ENCODE measurements around the gene KIF12. TPM values are rescaled to one million over a fixed set of nuclear protein-coding genes. Genes with fewer than 3 reads are reported as not detected.
"Not testable (repeated sequence)": the region's sequence is repeated elsewhere in the genome, so short reads cannot be mapped to it uniquely, and the experiment has no call there.

The KIF12 gene
- total RNA-seq, 1 donor from 2014 or later: not detected

- H3K27me3 Mint-ChIP-seq: peaks cover 3% of the 10 kb centered on the region
Observed at GRCh38 chr9:114130141-114130540, 31.0 kb upstream of the KIF12 start.

GRCh38 chr9:114128759-114129158 is 29.7 kb upstream of the KIF12 start:
- H3K27me3 Mint-ChIP-seq; H3K27ac Mint-ChIP-seq; H3K4me3 Mint-ChIP-seq; H3K9me3 Mint-ChIP-seq; H3K4me1 Mint-ChIP-seq; DNase-seq; intact Hi-C loops (cut with micrococcal nuclease); H3K36me3 Mint-ChIP-seq (ENCODE audit: low read depth): not testable (repeated sequence)

More at GRCh38 chr9:114130141-114130540, 31.0 kb upstream of the KIF12 start:
- intact Hi-C loops (cut with micrococcal nuclease): no loop called here
- no peaks in the 10 kb centered on the region for H3K9me3 Mint-ChIP-seq
- DNase-seq: no peak
- no peaks in the 10 kb centered on the region for H3K4me1 Mint-ChIP-seq
- H3K27ac Mint-ChIP-seq: no peak overlapping the region
- H3K36me3 Mint-ChIP-seq (ENCODE audit: low read depth): no peaks in the 10 kb centered on the region
- H3K4me3 Mint-ChIP-seq: no peak overlapping the region

GRCh38 chr9:114126247-114127060 is 27.4 kb upstream of the KIF12 start:
- Mint-ChIP-seq H3K4me1 (no peaks in the 10 kb centered on the region), H3K9me3 (no peaks in the 10 kb centered on the region), H3K4me3 (no peak overlapping the region), H3K27me3 (peaks cover 4% of the 10 kb centered on the region), H3K36me3 (ENCODE audit: low read depth) (no peaks in the 10 kb centered on the region), H3K27ac (no peak overlapping the region)
- no peak for DNase-seq
- intact Hi-C loops (cut with micrococcal nuclease): no loop called here

- intact Hi-C loops (cut with micrococcal nuclease): no loop called here
- Mint-ChIP-seq H3K27me3 (peaks cover 4% of the 10 kb centered on the region), H3K9me3 (no peaks in the 10 kb centered on the region), H3K27ac (no peak overlapping the region), H3K4me1 (no peaks in the 10 kb centered on the region), H3K4me3 (no peak overlapping the region), H3K36me3 (ENCODE audit: low read depth) (no peaks in the 10 kb centered on the region)
- DNase-seq: no peak
Observed at GRCh38 chr9:114125476-114126013, 26.5 kb upstream of the KIF12 start.

GRCh38 chr9:114124666-114125475 is 25.8 kb upstream of the KIF12 start:
- Mint-ChIP-seq H3K36me3 (ENCODE audit: low read depth) (no peaks in the 10 kb centered on the region), H3K4me3 (no peak overlapping the region), H3K4me1 (no peaks in the 10 kb centered on the region), H3K27me3 (peaks cover 2% of the 10 kb centered on the region), H3K27ac (no peak overlapping the region), H3K9me3 (no peaks in the 10 kb centered on the region)
- intact Hi-C loops (cut with micrococcal nuclease): no loop called here
- no peak for DNase-seq

GRCh38 chr9:114124138-114124537 is 25.0 kb upstream of the KIF12 start:
- no peak overlapping the region for H3K4me3 Mint-ChIP-seq
- H3K27me3 Mint-ChIP-seq: peaks cover 2% of the 10 kb centered on the region
- no peaks in the 10 kb centered on the region for H3K9me3 Mint-ChIP-seq
- intact Hi-C loops (cut with micrococcal nuclease): no loop called here
- no peaks in the 10 kb centered on the region for H3K4me1 Mint-ChIP-seq
- no peak overlapping the region for H3K27ac Mint-ChIP-seq
- no peak for DNase-seq
- no peaks in the 10 kb centered on the region for H3K36me3 Mint-ChIP-seq (ENCODE audit: low read depth)

- DNase-seq: no peak
- H3K4me3 Mint-ChIP-seq: no peak overlapping the region
- no peaks in the 10 kb centered on the region for H3K36me3 Mint-ChIP-seq (ENCODE audit: low read depth)
- no peaks in the 10 kb centered on the region for H3K4me1 Mint-ChIP-seq
- no peak overlapping the region for H3K27ac Mint-ChIP-seq
- H3K9me3 Mint-ChIP-seq: no peaks in the 10 kb centered on the region
- intact Hi-C loops (cut with micrococcal nuclease): no loop called here
- peaks cover 2% of the 10 kb centered on the region for H3K27me3 Mint-ChIP-seq
Observed at GRCh38 chr9:114123031-114123977, 24.2 kb upstream of the KIF12 start.

- intact Hi-C loops (cut with micrococcal nuclease): no loop called here
- H3K4me3 Mint-ChIP-seq: no peak overlapping the region
- no peaks in the 10 kb centered on the region for H3K4me1 Mint-ChIP-seq
- H3K27me3 Mint-ChIP-seq: peaks cover 7% of the 10 kb centered on the region
- no peak for DNase-seq
- no peak overlapping the region for H3K27ac Mint-ChIP-seq
- H3K36me3 Mint-ChIP-seq (ENCODE audit: low read depth): no peaks in the 10 kb centered on the region
- H3K9me3 Mint-ChIP-seq: no peaks in the 10 kb centered on the region
Observed at GRCh38 chr9:114122136-114123027, 23.3 kb upstream of the KIF12 start.

GRCh38 chr9:114121227-114122135 is 22.4 kb upstream of the KIF12 start:
- Mint-ChIP-seq H3K4me3 (no peak overlapping the region), H3K36me3 (ENCODE audit: low read depth) (no peaks in the 10 kb centered on the region), H3K4me1 (no peaks in the 10 kb centered on the region), H3K27ac (no peak overlapping the region), H3K9me3 (no peaks in the 10 kb centered on the region), H3K27me3 (peaks cover 7% of the 10 kb centered on the region)
- intact Hi-C loops (cut with micrococcal nuclease): no loop called here
- no peak for DNase-seq

- H3K27ac Mint-ChIP-seq: no peak overlapping the region
- no peaks in the 10 kb centered on the region for H3K4me1 Mint-ChIP-seq
- no peaks in the 10 kb centered on the region for H3K9me3 Mint-ChIP-seq
- no peaks in the 10 kb centered on the region for H3K36me3 Mint-ChIP-seq (ENCODE audit: low read depth)
- peaks cover 7% of the 10 kb centered on the region for H3K27me3 Mint-ChIP-seq
- no peak overlapping the region for H3K4me3 Mint-ChIP-seq
- intact Hi-C loops (cut with micrococcal nuclease): no loop called here
- DNase-seq: no peak
Observed at GRCh38 chr9:114120192-114121014, 21.3 kb upstream of the KIF12 start.
